Caco-2 (cell line): Measurements from ENCODE around the gene CLDND2. TPM values are rescaled to one million over a fixed set of nuclear protein-coding genes. Genes with fewer than 3 reads are reported as not detected.

Source experiments
- BruUV-seq: library from RNA; stranded (reverse); fragments of 400-500 nt; replicated peaks from 2 replicates; lab custom pipeline; 2021; lab: Mats Ljungman, UMichigan
- CTCF ChIA-PET: fragments of 300-600 bp; sonication (Branson Sonifier 250); formaldehyde crosslinking; loops from one replicate; lab custom pipeline; 2022; ENCODE audit warnings: antibody characterized with exemption; lab: Charles Lee
- POLR2A ChIA-PET: fragments of 300-600 bp; sonication (Branson Sonifier 250); formaldehyde crosslinking; loops from one replicate; lab custom pipeline; 2022; ENCODE audit warnings: antibody characterized with exemption; lab: Charles Lee
- DNase-seq, 2 experiments: peaks; one replicate each; pipeline versions ENCODE4 v3.0.0 to v3.0.0-alpha.2; 2020 to 2022
- H3K27me3 ChIP-seq: replicated peaks from 2 replicates; pipeline ENCODE4 v1.6.0; 2011; ENCODE audit warnings: low read length; ENCODE audit not compliant: control insufficient read depth, insufficient read depth
- H3K36me3 ChIP-seq: 2 replicates; pipeline ENCODE4 v1.5.1; 2011; ENCODE audit warnings: low read length; ENCODE audit not compliant: control insufficient read depth, insufficient read depth
- H3K4me1 ChIP-seq: fragments of 250-450 bp; sonication (Bioruptor Pico); 2 replicates; pipeline ENCODE4 v1.5.1; 2020; ENCODE audit warnings: mild to moderate bottlenecking
- H3K4me3 ChIP-seq: 2 replicates; pipeline ENCODE4 v1.5.1; 2011; ENCODE audit warnings: low read depth, mild to moderate bottlenecking, control low read depth, low read length
- H3K9me3 ChIP-seq: fragments of 250-450 bp; sonication (Bioruptor Pico); 2 replicates; pipeline ENCODE4 v1.5.1; 2020; ENCODE audit warnings: mild to moderate bottlenecking, moderate library complexity
- H3K27ac Mint-ChIP-seq: one replicate; pipeline ENCODE4 v1.8.0; 2022; ENCODE audit warnings: mixed read lengths; ENCODE audit not compliant: unreplicated experiment
- H3K27me3 Mint-ChIP-seq: one replicate; pipeline ENCODE4 v1.8.0; 2022; ENCODE audit warnings: mixed read lengths; ENCODE audit not compliant: insufficient read depth, unreplicated experiment
- H3K36me3 Mint-ChIP-seq: one replicate; pipeline ENCODE4 v1.8.0; 2022; ENCODE audit warnings: mild to moderate bottlenecking, mixed read lengths; ENCODE audit not compliant: insufficient read depth, unreplicated experiment
- H3K4me1 Mint-ChIP-seq: one replicate; pipeline ENCODE4 v1.8.0; 2022; ENCODE audit warnings: low read depth, mixed read lengths; ENCODE audit not compliant: unreplicated experiment
- H3K4me3 Mint-ChIP-seq: one replicate; pipeline ENCODE4 v1.8.0; 2022; ENCODE audit warnings: mild to moderate bottlenecking, moderate library complexity, mixed read lengths; ENCODE audit not compliant: unreplicated experiment
- H3K9me3 Mint-ChIP-seq: one replicate; pipeline ENCODE4 v1.8.0; 2022; ENCODE audit warnings: mixed read lengths; ENCODE audit not compliant: unreplicated experiment
- CTCF ChIP-seq, 2 experiments: fragments of 200-600 bp in 1 of 2; IDR thresholded peaks; 1 replicate in 1 of 2; 2 replicates in 1 of 2; pipeline versions ENCODE4 v1.5.1 to v1.8.0; 2011 to 2022; ENCODE audit warnings: antibody characterized with exemption in 1 of 2, control low read depth in 1 of 2, inconsistent platforms in 1 of 2, low read depth in 1 of 2, low read length in 1 of 2, mild to moderate bottlenecking in 1 of 2, moderate library complexity in 1 of 2; ENCODE audit not compliant: insufficient read depth in 1 of 2, severe bottlenecking in 1 of 2, unreplicated experiment in 1 of 2
- intact Hi-C: fragments of 100-400 bp; cut with micrococcal nuclease; formaldehyde crosslinking; loops from one replicate; pipeline ENCODE4 v1.10.0; 2022; ENCODE audit not compliant: unreplicated experiment
- total RNA-seq: library from RNA; stranded (reverse); gene quantifications from 2 replicates; pipeline ENCODE4 v1.2.3, GENCODE V29; 2022

CLDND2 gene
- total RNA-seq, 1 experiment from 2014 or later = 1.6 TPM

GRCh38 chr19:51389143-51389542, 20.3 kb upstream of the CLDND2 start:
- peaks cover 5% of the 10 kb centered on the region for H3K36me3 Mint-ChIP-seq
- ChIA-PET CTCF (interaction anchor here (0.6 kb wide), 1 partner anchor 59 kb away, joined by 5 read pairs; no protein-coding TSS in a partner anchor), POLR2A (no interaction called here)
- no peak for DNase-seq
- BruUV-seq = no TSS peak
- intact Hi-C loops = no loop called here
- H3K4me3 Mint-ChIP-seq = no peak overlapping the region
- no peaks in the 10 kb centered on the region for H3K4me1 Mint-ChIP-seq
- Histone ChIP-seq H3K4me1 (0 out of 2 replicates have a peak, but pooled peaks cover 3% of the 10 kb centered on the region), H3K9me3 (no peaks in the 10 kb centered on the region), H3K36me3 (no peaks in the 10 kb centered on the region), H3K4me3 (no peak overlapping the region), H3K27me3 (no peaks in the 10 kb centered on the region)
- TF ChIP-seq CTCF (IDR thresholded peaks at IDR 0.05; ENCODE audit: insufficient read depth in 1 of 2, low read depth in 1 of 2, low read length in 1 of 2, severe bottlenecking in 1 of 2, unreplicated experiment in 1 of 2) = no peak
- H3K27ac Mint-ChIP-seq = no peak overlapping the region
- no peaks in the 10 kb centered on the region for H3K9me3 Mint-ChIP-seq
- H3K27me3 Mint-ChIP-seq = no peaks in the 10 kb centered on the region

- Mint-ChIP-seq H3K4me3 (no peak within 1 kb of the TSS), H3K27ac (no peak within 1 kb of the TSS), H3K4me1 (no peaks in the 10 kb centered on the region), H3K36me3 (no peaks in the 10 kb centered on the region), H3K9me3 (no peaks in the 10 kb centered on the region), H3K27me3 (no peaks in the 10 kb centered on the region)
- H3K9me3 ChIP-seq = no peaks in the 10 kb centered on the region
- TF ChIP-seq CTCF (IDR thresholded peaks at IDR 0.05; ENCODE audit: insufficient read depth in 1 of 2, low read depth in 1 of 2, low read length in 1 of 2, severe bottlenecking in 1 of 2, unreplicated experiment in 1 of 2) = no peak
- DNase-seq = no peak
- no peaks in the 10 kb centered on the region for H3K4me1 ChIP-seq
- H3K27me3 ChIP-seq = no peaks in the 10 kb centered on the region
- no TSS peak for BruUV-seq
- no peak within 1 kb of the TSS for H3K4me3 ChIP-seq
- POLR2A ChIA-PET = no interaction called here
- CTCF ChIA-PET = no interaction called here
- intact Hi-C loops = no loop called here
- no peaks in the 10 kb centered on the region for H3K36me3 ChIP-seq
Measured at GRCh38 chr19:51387924-51388389, 19.2 kb upstream of the CLDND2 start, which contains the start of gene LIM2. LIM2 (minus strand) TSS chr19:51387974; CDS start chr19:51387443, 531 bp downstream.

GRCh38 chr19:51386882-51387520, 18.2 kb upstream of the CLDND2 start:
- peaks cover under 1% of the 10 kb centered on the region; the same call in 1 of the 2 replicates for H3K9me3 ChIP-seq
- CTCF ChIA-PET = no interaction called here
- BruUV-seq = no TSS peak
- intact Hi-C loops = no loop called here
- no peaks in the 10 kb centered on the region for H3K36me3 ChIP-seq
- Mint-ChIP-seq H3K27me3 (no peaks in the 10 kb centered on the region), H3K4me1 (no peaks in the 10 kb centered on the region), H3K4me3 (no peak overlapping the region), H3K9me3 (no peaks in the 10 kb centered on the region), H3K36me3 (no peaks in the 10 kb centered on the region), H3K27ac (no peak overlapping the region)
- H3K27me3 ChIP-seq = no peaks in the 10 kb centered on the region
- POLR2A ChIA-PET = no interaction called here
- no peaks in the 10 kb centered on the region for H3K4me1 ChIP-seq
- TF ChIP-seq CTCF (IDR thresholded peaks at IDR 0.05; ENCODE audit: insufficient read depth in 1 of 2, low read depth in 1 of 2, low read length in 1 of 2, severe bottlenecking in 1 of 2, unreplicated experiment in 1 of 2) = no peak
- no peak overlapping the region for H3K4me3 ChIP-seq
- DNase-seq = no peak
